RWPE2 (cell line): Measurements from ENCODE around the gene SFXN4.

Experiments
- ATAC-seq: fragments of 200-7000 bp; cut with Tn5 transposase; 3 replicates; pipeline ENCODE4 v1.9.1; 2021; ENCODE audit warnings: low read depth
- DNase-seq: peaks from one replicate; pipeline ENCODE4 v3.0.0-alpha.2; 2020; ENCODE audit warnings: low spot score
- H3K27ac ChIP-seq: fragments of 450-650 bp; 2 replicates; pipeline ENCODE4 v1.5.1; 2017; ENCODE audit warnings: mild to moderate bottlenecking; ENCODE audit not compliant: poor library complexity, severe bottlenecking
- H3K27me3 ChIP-seq: fragments of 250-450 bp; sonication (Bioruptor Pico); 2 replicates; pipeline ENCODE4 v1.5.1; 2021; ENCODE audit warnings: mild to moderate bottlenecking, moderate library complexity; ENCODE audit not compliant: insufficient read depth, poor library complexity, severe bottlenecking
- H3K36me3 ChIP-seq: fragments of 250-450 bp; sonication (Bioruptor Pico); 2 replicates; pipeline ENCODE4 v1.5.1; 2020; ENCODE audit warnings: low read depth, mild to moderate bottlenecking, moderate library complexity
- H3K4me1 ChIP-seq: fragments of 250-450 bp; sonication (Bioruptor Pico); 2 replicates; pipeline ENCODE4 v1.5.1; 2021; ENCODE audit warnings: mild to moderate bottlenecking, moderate library complexity; ENCODE audit not compliant: insufficient read depth, poor library complexity, severe bottlenecking
- H3K4me3 ChIP-seq: fragments of 250-450 bp; sonication (Bioruptor Pico); 2 replicates; pipeline ENCODE4 v1.5.1; 2021; ENCODE audit warnings: mild to moderate bottlenecking, moderate library complexity; ENCODE audit not compliant: severe bottlenecking
- H3K9me3 ChIP-seq: fragments of 250-450 bp; sonication (Bioruptor Pico); 2 replicates; pipeline ENCODE4 v1.5.1; 2021; ENCODE audit warnings: mild to moderate bottlenecking, moderate library complexity; ENCODE audit not compliant: severe bottlenecking
- TF ChIP-seq, protein P1 (sequence below): fragments of 450-650 bp; IDR thresholded peaks from one replicate; pipeline ENCODE4 v1.5.1; 2017; ENCODE audit warnings: mild to moderate bottlenecking, moderate library complexity; ENCODE audit not compliant: poor library complexity, severe bottlenecking

The SFXN4 gene

DNA sequence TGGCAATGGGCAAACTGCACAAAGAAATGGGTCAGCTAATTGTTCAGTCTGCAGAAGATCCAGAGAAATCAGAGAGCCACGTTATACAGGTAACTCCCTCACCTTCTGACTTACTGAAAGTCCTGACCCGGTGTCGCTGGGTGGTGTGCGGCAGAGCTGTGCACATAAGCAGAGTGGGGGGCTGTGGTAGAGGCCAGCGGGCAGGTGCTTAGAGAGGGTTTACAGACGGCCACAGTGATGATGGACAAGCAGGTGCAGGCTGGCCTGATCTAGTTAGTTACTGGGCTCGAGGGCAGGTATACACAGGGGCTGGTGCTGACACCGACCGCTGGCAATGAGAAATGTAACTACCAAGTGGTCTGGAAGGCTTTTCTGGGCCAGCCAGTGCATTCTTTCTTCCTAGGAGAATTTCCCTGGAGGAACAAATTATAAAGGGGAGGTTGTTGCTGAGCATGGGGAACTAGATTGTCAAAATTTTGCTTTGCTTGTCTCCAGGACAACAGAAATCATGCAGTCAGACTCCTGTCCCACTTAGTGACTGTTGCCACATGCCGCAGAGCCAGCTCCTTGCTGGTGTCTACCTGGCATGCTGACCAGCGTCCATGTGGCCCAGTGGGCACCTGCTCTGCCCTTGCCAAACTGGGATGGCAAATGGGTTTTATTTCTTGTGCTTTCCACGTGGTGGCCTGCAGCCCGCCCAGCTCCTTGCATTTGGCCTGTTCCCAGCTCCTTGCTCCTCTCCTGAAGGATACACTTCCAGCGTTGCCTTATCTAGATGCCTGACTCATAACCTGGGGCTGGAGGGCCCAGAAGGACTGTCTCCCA, 32.8 kb downstream of the SFXN4 start:
- no peak overlapping the region for H3K4me3 ChIP-seq
- H3K9me3 ChIP-seq, result no peaks in the 10 kb centered on the region
- TF ChIP-seq, protein P1, sequence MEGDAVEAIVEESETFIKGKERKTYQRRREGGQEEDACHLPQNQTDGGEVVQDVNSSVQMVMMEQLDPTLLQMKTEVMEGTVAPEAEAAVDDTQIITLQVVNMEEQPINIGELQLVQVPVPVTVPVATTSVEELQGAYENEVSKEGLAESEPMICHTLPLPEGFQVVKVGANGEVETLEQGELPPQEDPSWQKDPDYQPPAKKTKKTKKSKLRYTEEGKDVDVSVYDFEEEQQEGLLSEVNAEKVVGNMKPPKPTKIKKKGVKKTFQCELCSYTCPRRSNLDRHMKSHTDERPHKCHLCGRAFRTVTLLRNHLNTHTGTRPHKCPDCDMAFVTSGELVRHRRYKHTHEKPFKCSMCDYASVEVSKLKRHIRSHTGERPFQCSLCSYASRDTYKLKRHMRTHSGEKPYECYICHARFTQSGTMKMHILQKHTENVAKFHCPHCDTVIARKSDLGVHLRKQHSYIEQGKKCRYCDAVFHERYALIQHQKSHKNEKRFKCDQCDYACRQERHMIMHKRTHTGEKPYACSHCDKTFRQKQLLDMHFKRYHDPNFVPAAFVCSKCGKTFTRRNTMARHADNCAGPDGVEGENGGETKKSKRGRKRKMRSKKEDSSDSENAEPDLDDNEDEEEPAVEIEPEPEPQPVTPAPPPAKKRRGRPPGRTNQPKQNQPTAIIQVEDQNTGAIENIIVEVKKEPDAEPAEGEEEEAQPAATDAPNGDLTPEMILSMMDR, result no peak
- DNase-seq (no peak), ATAC-seq (no peak)
- no peak overlapping the region for H3K27ac ChIP-seq
- peaks cover 61% of the 10 kb centered on the region for H3K36me3 ChIP-seq
- no peaks in the 10 kb centered on the region for H3K4me1 ChIP-seq
- no peaks in the 10 kb centered on the region for H3K27me3 ChIP-seq

DNA sequence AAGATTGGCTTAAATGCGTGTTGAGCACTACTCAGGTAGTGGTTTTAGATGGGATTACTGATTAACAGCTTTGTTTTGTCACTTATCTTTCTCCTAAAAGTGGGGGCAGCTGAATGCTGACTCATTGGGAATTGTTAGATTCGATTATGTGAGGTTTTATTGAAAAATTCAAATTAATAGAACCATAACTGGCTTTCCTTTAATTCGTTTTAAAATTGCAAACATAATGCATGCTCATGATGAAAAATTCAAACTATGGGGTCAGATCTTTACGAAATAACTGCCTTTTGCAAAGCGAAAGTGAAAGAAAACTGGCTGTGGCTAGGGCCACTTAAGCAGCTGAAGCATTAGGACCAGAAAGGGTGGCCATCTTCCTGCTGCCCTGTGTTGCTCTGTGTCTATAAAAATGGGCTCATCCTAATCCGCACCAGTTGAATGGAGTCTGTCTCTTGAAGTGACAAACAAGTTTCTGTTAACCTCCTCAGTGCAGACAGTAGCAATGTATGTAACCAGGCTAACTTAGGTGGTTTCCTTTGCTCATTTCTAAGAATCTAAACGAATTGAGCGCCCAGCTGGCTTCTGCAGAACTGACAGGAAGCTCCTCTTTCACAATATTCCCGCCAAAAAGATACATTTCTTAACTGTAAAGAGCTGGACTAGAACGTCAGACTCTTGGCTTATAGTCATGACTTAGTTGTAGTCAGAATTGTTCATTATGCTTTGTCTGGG, 33.8 kb downstream of the SFXN4 start:
- Histone ChIP-seq H3K9me3 (no peaks in the 10 kb centered on the region), H3K4me1 (no peaks in the 10 kb centered on the region), H3K27ac (no peak overlapping the region), H3K4me3 (no peak overlapping the region), H3K27me3 (no peaks in the 10 kb centered on the region), H3K36me3 (peaks cover 64% of the 10 kb centered on the region)
- TF ChIP-seq, protein P1, result no peak
- ATAC-seq (no peak), DNase-seq (no peak)

DNA sequence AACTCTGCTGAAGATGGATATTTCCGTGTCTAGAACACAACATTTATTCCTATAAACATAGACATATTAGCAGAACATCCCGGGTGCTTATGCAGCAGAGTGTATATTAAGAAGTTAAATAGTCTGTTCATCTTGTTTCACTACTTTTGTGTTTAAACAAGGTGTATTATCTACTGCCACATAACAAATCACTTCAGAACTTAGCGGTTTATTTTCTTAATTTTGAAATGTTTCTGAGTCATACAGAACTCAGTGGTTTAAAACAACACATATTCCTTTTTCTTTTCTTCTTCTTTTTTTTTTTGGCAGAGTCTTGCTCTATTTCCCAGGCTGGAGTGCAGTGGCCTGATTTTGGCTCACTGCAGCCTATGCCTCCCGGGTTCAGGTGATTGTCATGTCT, 35.8 kb downstream of the SFXN4 start:
- H3K36me3 ChIP-seq, result peaks cover 74% of the 10 kb centered on the region
- ATAC-seq, result no peak

DNA sequence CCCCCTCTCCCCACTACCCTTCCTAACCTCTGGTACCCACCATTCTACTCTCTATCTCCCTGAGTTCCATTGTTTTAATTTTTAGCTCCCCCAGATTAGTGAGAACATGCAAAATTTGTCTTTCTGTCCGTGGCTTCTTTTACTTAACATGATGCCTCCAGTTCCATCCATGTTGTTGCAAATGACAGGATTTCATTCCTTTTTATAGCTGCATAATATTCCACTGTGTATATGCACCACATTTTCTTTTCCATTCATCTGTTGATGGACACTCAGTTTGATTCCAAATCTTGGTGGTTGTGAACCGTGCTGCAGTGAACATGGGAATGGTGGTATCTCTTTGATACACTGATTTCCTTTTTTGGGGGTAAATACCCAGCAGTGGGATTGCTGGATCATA, 39.6 kb downstream of the SFXN4 start:
- H3K4me3 ChIP-seq, result no peak overlapping the region
- H3K4me1 ChIP-seq, result no peaks in the 10 kb centered on the region
- no peaks in the 10 kb centered on the region for H3K9me3 ChIP-seq
- TF ChIP-seq, protein P1, result no peak
- H3K27me3 ChIP-seq, result no peaks in the 10 kb centered on the region
- DNase-seq (no peak), ATAC-seq (no peak)
- H3K36me3 ChIP-seq, result peaks cover 70% of the 10 kb centered on the region
- no peak overlapping the region for H3K27ac ChIP-seq

More for the DNA sequence above, 35.8 kb downstream of the SFXN4 start:
- Histone ChIP-seq H3K4me1 (no peaks in the 10 kb centered on the region), H3K27me3 (no peaks in the 10 kb centered on the region), H3K27ac (no peak overlapping the region), H3K4me3 (no peak overlapping the region), H3K9me3 (no peaks in the 10 kb centered on the region)
- no peak for DNase-seq
- TF ChIP-seq, protein P1, result no peak

DNA sequence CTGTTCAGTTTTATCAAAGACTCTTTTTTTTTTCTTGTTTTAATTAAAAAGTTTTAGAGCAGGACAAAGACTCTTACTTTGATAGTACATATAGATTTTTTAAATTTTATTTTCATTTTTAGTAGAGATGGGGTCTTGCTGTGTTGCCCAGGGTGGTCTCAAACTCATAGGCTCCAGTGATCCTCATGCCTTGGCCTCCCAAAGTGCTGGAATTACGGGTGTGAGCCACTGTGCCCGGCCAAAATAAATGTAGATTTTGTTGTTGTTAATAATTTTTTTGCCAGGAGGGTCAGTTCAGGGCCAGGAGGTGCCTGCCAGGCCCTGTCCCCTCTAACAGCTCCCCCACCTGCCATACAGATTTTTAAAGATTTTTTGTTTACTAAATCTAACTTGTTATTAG, 44.6 kb downstream of the SFXN4 start:
- ATAC-seq, result no peak
- no peaks in the 10 kb centered on the region for H3K27me3 ChIP-seq
- DNase-seq, result no peak
- no peak overlapping the region for H3K4me3 ChIP-seq
- TF ChIP-seq, protein P1, result no peak
- no peak overlapping the region for H3K27ac ChIP-seq
- peaks cover 74% of the 10 kb centered on the region for H3K36me3 ChIP-seq
- no peaks in the 10 kb centered on the region for H3K4me1 ChIP-seq
- no peaks in the 10 kb centered on the region for H3K9me3 ChIP-seq
